Upper lobe of right lung (tissue), 1 donor: Measurements from ENCODE around the gene ACAD9. TPM values are rescaled to one million over a fixed set of nuclear protein-coding genes. Genes with fewer than 3 reads are reported as not detected.

ENCODE experiments used
- ATAC-seq: fragments of 200-7000 bp; cut with Tn5 transposase; one replicate; pipeline ENCODE4 v1.9.1; 2020; ENCODE audit warnings: mild to moderate bottlenecking, moderate library complexity
- DNase-seq: peaks from one replicate; pipeline ENCODE4 v3.0.0-alpha.2; 2020
- H3K27ac ChIP-seq: fragments of 200-600 bp; one replicate; pipeline ENCODE4 v1.8.0; 2022
- H3K27me3 ChIP-seq: fragments of 200-600 bp; one replicate; pipeline ENCODE4 v1.8.0; 2022; ENCODE audit warnings: mild to moderate bottlenecking
- H3K36me3 ChIP-seq: fragments of 200-600 bp; one replicate; pipeline ENCODE4 v1.8.0; 2022
- H3K4me1 ChIP-seq: fragments of 200-600 bp; one replicate; pipeline ENCODE4 v1.8.0; 2022
- H3K4me3 ChIP-seq: fragments of 200-600 bp; one replicate; pipeline ENCODE4 v1.8.0; 2022; ENCODE audit warnings: mild to moderate bottlenecking
- H3K9me3 ChIP-seq: fragments of 200-600 bp; one replicate; pipeline ENCODE4 v1.8.0; 2022
- intact Hi-C: fragments of 100-400 bp; cut with DNase I; formaldehyde crosslinking; loops from one replicate; pipeline ENCODE4 v1.11.0; 2022
- total RNA-seq: library from RNA; stranded (reverse); fragmentation: NEBNext Ultra II Directional; extraction: Animal tissue kit (Norgen Biotek cat#: 25700); gene quantifications from one replicate; pipeline ENCODE4 v1.2.1, GENCODE V29; 2021
- TF ChIP-seq, protein P1 (sequence below): fragments of 200-600 bp; IDR thresholded peaks from one replicate; pipeline ENCODE4 v1.8.0; 2022; ENCODE audit warnings: antibody characterized with exemption
- donor health status: DM: no; HTN: yes; CAD: no; lungs with severe emphysema.

The ACAD9 gene
- total RNA-seq, 1 donor from 2014 or later = 43.0 TPM

DNA sequence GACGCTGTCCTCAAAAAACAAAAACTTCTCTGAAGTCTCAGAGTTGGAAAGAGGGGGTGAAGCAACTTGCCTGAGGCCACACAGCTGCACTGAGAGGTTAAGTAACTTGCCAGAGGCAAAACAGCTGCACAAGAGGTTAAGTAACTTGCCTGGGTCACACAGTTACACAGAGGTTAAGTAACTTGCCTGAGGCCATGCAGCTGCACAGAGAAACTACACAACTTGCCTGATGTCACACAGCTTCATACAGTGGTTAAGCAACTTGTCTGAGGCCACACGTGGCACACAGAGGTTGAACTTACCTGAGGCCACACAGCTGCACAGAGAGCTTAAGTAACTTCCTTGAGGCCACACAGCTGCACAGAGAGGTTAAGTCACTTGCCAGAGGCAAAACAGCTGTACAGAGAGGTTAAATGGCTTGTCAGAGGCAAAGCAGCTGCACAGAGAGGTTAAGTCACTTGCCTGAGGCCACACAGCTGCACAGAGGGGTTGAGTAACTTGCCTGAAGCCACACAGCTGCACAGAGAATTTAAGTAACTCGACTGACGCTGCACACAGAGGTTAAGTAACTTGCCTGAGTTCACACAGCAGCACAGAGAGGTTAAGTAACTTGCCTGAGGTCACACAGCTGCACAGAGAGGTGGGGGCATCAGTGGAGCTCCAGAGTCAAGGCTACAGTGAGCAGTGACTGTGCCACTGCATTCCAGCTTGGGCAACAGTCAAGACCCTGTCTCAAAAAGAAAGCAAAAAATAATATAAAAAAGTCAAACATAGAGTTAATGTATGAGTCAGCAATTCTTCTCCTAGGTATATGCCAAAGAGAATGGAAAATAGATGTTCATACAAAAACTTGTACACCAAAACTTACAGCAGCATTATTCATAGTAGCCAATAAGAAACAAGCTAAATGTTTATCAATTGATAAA, 12.0 kb upstream of the ACAD9 start:
- ATAC-seq = peak; percentile 46
- intact Hi-C loops = no loop called here

DNA sequence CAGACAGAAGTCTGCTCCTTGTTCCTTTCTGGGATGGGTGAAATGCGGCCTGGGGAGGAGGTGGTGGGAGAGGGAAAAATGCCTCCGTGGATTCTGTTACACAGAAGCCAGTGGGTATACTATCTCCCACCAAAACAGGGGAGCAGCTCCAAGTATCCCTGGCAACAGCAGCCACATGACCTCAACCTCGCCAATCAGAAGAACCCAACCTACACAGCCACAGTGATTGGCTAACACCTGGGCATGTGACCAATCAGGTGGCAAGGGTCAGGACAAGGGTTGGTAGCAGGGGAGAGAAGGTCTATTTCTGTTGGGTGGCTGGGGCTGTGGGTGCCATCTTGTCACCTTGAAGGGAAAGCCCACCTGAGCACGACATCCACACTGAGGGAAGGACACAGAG, 9.1 kb upstream of the ACAD9 start:
- Histone ChIP-seq H3K4me3 (no peak overlapping the region), H3K9me3 (no peaks in the 10 kb centered on the region), H3K27ac (no peak overlapping the region), H3K4me1 (no peaks in the 10 kb centered on the region), H3K36me3 (no peaks in the 10 kb centered on the region), H3K27me3 (no peaks in the 10 kb centered on the region)
- DNase-seq (no peak), ATAC-seq (no peak)
- intact Hi-C loops = no loop called here
- TF ChIP-seq, protein P1, sequence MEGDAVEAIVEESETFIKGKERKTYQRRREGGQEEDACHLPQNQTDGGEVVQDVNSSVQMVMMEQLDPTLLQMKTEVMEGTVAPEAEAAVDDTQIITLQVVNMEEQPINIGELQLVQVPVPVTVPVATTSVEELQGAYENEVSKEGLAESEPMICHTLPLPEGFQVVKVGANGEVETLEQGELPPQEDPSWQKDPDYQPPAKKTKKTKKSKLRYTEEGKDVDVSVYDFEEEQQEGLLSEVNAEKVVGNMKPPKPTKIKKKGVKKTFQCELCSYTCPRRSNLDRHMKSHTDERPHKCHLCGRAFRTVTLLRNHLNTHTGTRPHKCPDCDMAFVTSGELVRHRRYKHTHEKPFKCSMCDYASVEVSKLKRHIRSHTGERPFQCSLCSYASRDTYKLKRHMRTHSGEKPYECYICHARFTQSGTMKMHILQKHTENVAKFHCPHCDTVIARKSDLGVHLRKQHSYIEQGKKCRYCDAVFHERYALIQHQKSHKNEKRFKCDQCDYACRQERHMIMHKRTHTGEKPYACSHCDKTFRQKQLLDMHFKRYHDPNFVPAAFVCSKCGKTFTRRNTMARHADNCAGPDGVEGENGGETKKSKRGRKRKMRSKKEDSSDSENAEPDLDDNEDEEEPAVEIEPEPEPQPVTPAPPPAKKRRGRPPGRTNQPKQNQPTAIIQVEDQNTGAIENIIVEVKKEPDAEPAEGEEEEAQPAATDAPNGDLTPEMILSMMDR = no peak

More for the DNA sequence above, 12.0 kb upstream of the ACAD9 start:
- H3K4me3 ChIP-seq = no peak overlapping the region
- no peaks in the 10 kb centered on the region for H3K9me3 ChIP-seq
- no peak overlapping the region for H3K27ac ChIP-seq
- TF ChIP-seq, protein P1 = no peak
- peaks cover 5% of the 10 kb centered on the region for H3K4me1 ChIP-seq
- H3K36me3 ChIP-seq = no peaks in the 10 kb centered on the region
- no peak for DNase-seq
- no peaks in the 10 kb centered on the region for H3K27me3 ChIP-seq

DNA sequence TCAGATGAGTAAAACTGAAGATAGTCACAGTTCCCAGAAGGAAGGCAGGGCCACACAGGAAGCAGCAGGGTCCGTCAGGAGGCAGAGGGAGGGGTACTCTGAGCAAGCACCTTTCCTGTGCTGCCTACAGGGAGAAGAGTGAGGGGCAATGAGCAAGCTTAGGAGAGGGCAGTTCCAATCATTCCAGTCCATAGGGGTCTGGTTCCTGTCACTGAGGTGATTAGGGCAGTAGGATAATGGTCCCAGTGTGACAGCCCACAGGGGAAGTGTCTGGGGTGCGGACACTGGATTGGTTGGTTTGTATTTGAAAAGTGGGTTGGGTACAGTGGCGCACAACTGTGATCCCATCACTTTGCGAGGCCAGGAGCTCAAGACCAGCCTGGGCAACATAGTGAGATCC, 7.1 kb upstream of the ACAD9 start:
- no peaks in the 10 kb centered on the region for H3K36me3 ChIP-seq
- no peaks in the 10 kb centered on the region for H3K9me3 ChIP-seq
- DNase-seq (no peak), ATAC-seq (no peak)
- TF ChIP-seq, protein P1 = no peak
- intact Hi-C loops = no loop called here
- H3K27me3 ChIP-seq = no peaks in the 10 kb centered on the region
- no peak overlapping the region for H3K4me3 ChIP-seq
- no peaks in the 10 kb centered on the region for H3K4me1 ChIP-seq
- H3K27ac ChIP-seq = no peak overlapping the region

DNA sequence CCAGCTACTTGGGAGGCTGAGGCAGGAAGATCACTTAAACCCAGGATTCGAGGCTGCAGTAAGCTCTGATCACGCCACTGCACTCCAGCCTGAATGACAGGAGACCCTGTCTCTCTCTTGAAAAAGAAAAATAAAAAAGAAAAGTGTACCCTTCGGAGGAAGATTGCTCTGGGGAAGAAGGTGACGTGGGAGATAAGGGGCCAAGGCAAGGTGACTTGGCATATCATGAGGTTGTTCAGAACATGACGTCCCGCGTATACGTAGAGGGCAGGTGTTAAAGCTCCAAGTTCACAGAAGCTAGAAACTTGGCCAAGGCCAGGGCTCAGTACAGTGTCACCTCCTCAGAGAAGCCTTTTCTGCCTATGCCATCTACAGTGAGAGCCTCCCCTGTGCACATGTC, 6.7 kb upstream of the ACAD9 start:
- ATAC-seq (no peak), DNase-seq (no peak)
- no peaks in the 10 kb centered on the region for H3K9me3 ChIP-seq
- TF ChIP-seq, protein P1 = no peak
- intact Hi-C loops = no loop called here
- H3K27ac ChIP-seq = no peak overlapping the region
- H3K36me3 ChIP-seq = no peaks in the 10 kb centered on the region
- H3K4me1 ChIP-seq = peaks cover 3% of the 10 kb centered on the region
- no peak overlapping the region for H3K4me3 ChIP-seq
- H3K27me3 ChIP-seq = no peaks in the 10 kb centered on the region

DNA sequence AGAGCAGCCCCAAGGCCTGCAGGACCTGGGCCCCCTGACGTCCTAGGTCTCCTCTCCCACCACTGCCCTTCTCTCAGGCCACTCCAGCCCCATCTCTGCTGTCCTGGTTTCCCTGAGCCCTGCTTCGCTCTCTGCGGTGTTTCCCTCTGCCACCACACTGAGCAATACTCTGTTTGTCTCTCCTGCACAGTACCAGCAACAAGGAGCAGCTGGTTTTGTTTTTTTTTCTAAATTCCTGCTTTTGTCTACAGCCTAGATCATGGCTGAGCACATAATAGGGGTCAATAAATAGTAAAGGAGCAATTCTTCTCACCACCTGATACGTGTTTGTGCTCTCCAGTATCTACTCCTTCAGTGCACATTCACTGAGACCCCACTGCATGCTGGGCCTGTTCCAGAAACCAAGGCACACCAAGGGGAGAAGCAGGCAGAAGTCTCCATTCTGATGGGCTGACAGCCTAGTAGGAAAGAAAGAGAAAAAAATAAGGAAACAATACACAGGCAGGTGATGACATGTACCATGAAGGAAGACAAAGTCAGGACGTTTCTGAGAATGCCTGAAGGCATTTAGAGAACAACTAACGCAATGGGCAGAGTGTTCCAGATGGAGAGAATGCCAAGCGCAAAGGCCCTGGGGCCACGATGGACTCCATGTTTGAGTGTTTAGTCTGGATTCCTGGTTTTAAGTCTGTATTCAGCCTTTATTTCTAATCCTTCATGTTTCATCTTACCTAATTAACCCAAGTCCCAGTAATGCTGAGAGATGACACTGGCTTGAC, 6.0 kb upstream of the ACAD9 start:
- H3K4me3 ChIP-seq = no peak overlapping the region
- no peaks in the 10 kb centered on the region for H3K27me3 ChIP-seq
- intact Hi-C loops = no loop called here
- H3K27ac ChIP-seq = no peak overlapping the region
- H3K9me3 ChIP-seq = no peaks in the 10 kb centered on the region
- peaks cover 10% of the 10 kb centered on the region for H3K4me1 ChIP-seq
- DNase-seq (no peak), ATAC-seq (no peak)
- H3K36me3 ChIP-seq = no peaks in the 10 kb centered on the region
- TF ChIP-seq, protein P1 = no peak
